Activated B cell treated with CpG ODN at 0.5 μM for 24 hours (primary cell): ENCODE results near the gene YLPM1. TPM values are rescaled to one million over a fixed set of nuclear protein-coding genes. Genes with fewer than 3 reads are reported as not detected.

Experiments
- ATAC-seq: fragments of 200-7000 bp; cut with Tn5 transposase; one replicate; pipeline ENCODE4 v1.10.0; 2021; ENCODE audit warnings: low read depth, mild to moderate bottlenecking, moderate library complexity
- CTCF ChIA-PET: fragments of 350-600 bp; sonication (Branson Sonifier 250); formaldehyde crosslinking; loops from one replicate; lab custom pipeline; 2021; ENCODE audit warnings: antibody characterized with exemption; lab: Charles Lee
- POLR2A ChIA-PET: fragments of 350-600 bp; sonication (Branson Sonifier 250); formaldehyde crosslinking; loops from one replicate; lab custom pipeline; 2021; ENCODE audit warnings: antibody characterized with exemption; lab: Charles Lee
- DNase-seq: peaks from one replicate; pipeline ENCODE4 v3.0.0; 2022
- H3K27ac Mint-ChIP-seq: one replicate; pipeline ENCODE4 v1.8.0; 2020; ENCODE audit warnings: mixed read lengths
- H3K27me3 Mint-ChIP-seq: one replicate; pipeline ENCODE4 v1.8.0; 2021; ENCODE audit warnings: mixed read lengths
- H3K36me3 Mint-ChIP-seq: one replicate; pipeline ENCODE4 v1.8.0; 2021; ENCODE audit warnings: low read depth, mixed read lengths
- H3K4me1 Mint-ChIP-seq: one replicate; pipeline ENCODE4 v1.8.0; 2021; ENCODE audit warnings: mixed read lengths
- H3K4me3 Mint-ChIP-seq: one replicate; pipeline ENCODE4 v1.8.0; 2020; ENCODE audit warnings: mild to moderate bottlenecking, mixed read lengths
- H3K9me3 Mint-ChIP-seq: one replicate; pipeline ENCODE4 v1.8.0; 2020; ENCODE audit warnings: mixed read lengths
- CTCF ChIP-seq: fragments of 200-600 bp; IDR thresholded peaks from one replicate; pipeline ENCODE4 v1.8.0; 2022; ENCODE audit warnings: antibody characterized with exemption, mild to moderate bottlenecking
- intact Hi-C: fragments of 100-400 bp; cut with micrococcal nuclease; formaldehyde crosslinking; loops from one replicate; pipeline ENCODE4 v1.15.1; 2024
- total RNA-seq: library from RNA; stranded (reverse); gene quantifications from 2 replicates; pipeline ENCODE4 v1.2.3, GENCODE V29; 2022

The YLPM1 gene
- total RNA-seq, 1 donor from 2014 or later, result 85.9 TPM

DNA sequence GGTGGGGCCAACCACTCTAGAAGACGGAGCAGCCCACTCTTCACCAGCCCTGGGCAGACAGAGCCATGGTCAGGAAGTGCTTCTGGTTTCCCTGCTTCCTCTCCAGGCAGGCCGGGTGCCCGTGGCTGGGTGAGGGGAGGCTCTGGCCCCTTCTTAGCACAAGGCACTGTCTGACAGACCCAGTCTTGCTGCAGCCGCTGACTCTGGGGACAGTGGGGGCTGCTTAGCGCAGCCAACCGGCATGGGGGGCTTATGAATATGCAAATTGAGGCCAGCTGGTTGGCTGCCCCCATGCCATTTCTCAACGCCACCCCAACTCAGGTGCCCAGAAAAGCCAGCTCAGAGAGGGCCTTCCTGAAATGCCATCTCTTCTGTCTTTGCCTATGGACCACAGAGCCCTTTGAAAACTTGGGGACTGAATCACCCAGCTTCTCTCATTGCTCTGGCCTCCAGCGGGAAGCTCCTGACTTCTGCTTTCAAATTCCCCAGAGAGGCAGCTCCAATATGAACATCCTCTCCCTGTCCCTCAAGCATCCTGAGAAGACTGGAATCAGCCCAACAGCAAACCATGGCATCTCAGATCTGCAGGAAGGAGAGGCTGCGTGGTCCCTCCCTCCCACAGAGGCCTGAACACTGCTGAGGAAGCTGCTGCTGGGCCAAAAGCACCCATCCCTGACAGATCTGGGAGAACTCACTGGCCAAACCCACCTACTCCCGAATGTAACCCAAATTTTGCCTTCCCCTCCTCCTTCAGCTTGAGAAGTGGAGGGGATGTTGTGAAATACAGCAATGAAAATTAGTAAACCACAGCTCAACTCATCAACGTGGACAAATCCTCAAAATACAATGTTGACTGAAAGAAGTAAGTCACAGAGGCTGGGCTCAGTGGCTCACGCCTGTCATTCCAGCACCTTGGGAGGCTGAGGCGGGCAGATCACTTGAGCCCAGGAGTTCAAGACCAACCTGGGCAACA is 113.1 kb downstream of the YLPM1 start, which contains the start of gene PROX2:
TSS of gene PROX2 (minus strand) at position 205 of the 973 bp plus-strand sequence. CDS start 12,311 bp downstream, outside the sequence.
- peak within 1 kb of the TSS; percentile 28 for H3K4me3 Mint-ChIP-seq
- intact Hi-C loops, result loop anchor here (2.0 kb wide), 1 partner anchor 17 kb away; no protein-coding TSS in a partner anchor
- H3K4me1 Mint-ChIP-seq, result peaks cover 26% of the 10 kb centered on the region
- no peak within 1 kb of the TSS for H3K27ac Mint-ChIP-seq
- no peaks in the 10 kb centered on the region for H3K27me3 Mint-ChIP-seq
- no peak for DNase-seq
- no peak for TF ChIP-seq CTCF
- peak; percentile 57 for ATAC-seq
- ChIA-PET CTCF (interaction anchor here (1.0 to 8.9 kb wide), 3 partner anchors 15 to 30 kb away, joined by 4 to 58 read pairs (median 15); no protein-coding TSS in a partner anchor), POLR2A (interaction anchor here (1.0 kb wide), 1 partner anchor 19 kb away, joined by 5 read pairs; no protein-coding TSS in a partner anchor)
- no peaks in the 10 kb centered on the region for H3K9me3 Mint-ChIP-seq
- no peaks in the 10 kb centered on the region for H3K36me3 Mint-ChIP-seq

- Mint-ChIP-seq H3K27ac (peak overlapping the region; percentile 32), H3K36me3 (peaks cover 19% of the 10 kb centered on the region), H3K4me1 (peaks cover 52% of the 10 kb centered on the region), H3K4me3 (peak overlapping the region; percentile 12), H3K9me3 (no peaks in the 10 kb centered on the region), H3K27me3 (no peaks in the 10 kb centered on the region)
- ATAC-seq (no peak), DNase-seq (no peak)
- POLR2A ChIA-PET, result interaction anchor here (0.6 to 0.7 kb wide), 2 partner anchors 10 to 795 kb away, joined by 5 to 9 read pairs; partner anchors contain the start of gene ALDH6A1
- intact Hi-C loops, result loop anchor here (2.0 kb wide), 4 partner anchors 25 to 387 kb away; partner anchors contain the start of genes EIF2B2, ISCA2 and NPC2
- no peak for TF ChIP-seq CTCF
- CTCF ChIA-PET, result interaction anchor here (1.4 to 8.9 kb wide), 4 partner anchors 12 to 27 kb away, joined by 3 to 58 read pairs (median 14); no protein-coding TSS in a partner anchor
These were observed 116.5 kb downstream of the YLPM1 start for GRCh38 chr14:74879427-74880182.

DNA sequence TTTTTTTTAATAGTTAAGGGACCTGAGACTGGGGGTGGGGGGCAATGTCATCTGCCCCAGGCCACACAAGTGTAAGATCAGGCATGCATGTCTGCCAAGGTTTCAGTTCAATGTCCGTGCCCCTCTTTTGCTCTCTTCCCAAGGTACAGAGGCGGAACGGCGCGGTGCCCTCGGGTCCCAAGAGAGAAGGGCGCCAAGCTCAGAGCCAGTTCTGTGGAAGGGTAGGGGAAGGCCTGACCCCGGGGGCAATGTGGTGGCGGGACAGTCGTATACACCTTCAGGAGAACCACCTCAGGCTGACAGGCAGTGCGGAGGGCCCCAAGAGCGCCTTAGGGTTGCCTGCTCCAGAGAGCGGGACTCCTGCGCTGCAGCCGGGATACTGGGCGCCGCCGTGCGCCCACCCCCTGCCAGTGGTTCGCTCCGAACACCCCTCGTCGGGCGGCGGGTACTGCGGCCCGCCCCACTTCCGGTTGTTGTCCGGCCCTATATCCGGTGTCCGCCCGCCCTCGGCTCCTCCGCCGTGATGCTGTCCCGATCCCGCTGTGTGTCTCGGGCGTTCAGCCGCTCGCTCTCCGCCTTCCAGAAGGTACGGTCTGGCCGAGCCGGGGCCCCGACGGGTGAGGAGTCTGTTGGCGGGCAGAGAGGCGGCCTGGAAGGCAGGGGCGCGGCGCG is 118.5 kb downstream of the YLPM1 start, which contains the start of gene DLST:
TSS of gene DLST (plus strand) at position 486 of the 672 bp plus-strand sequence. CDS start at position 524, 38 bp downstream.
- intact Hi-C loops, result loop anchor here (1.0 to 2.0 kb wide), 8 partner anchors 23 to 780 kb away; partner anchors contain the start of genes ABCD4, EIF2B2, ISCA2 and NPC2
- Mint-ChIP-seq H3K4me3 (peak within 1 kb of the TSS; percentile 99), H3K4me1 (peaks cover 53% of the 10 kb centered on the region), H3K36me3 (peaks cover 36% of the 10 kb centered on the region), H3K27me3 (no peaks in the 10 kb centered on the region), H3K27ac (peak within 1 kb of the TSS; percentile 97), H3K9me3 (no peaks in the 10 kb centered on the region)
- ATAC-seq (peak; percentile 86), DNase-seq (peak; percentile 88)
- ChIA-PET CTCF (interaction anchor here (0.8 to 8.9 kb wide), 4 partner anchors 21 to 118 kb away, joined by 4 to 58 read pairs (median 10); no protein-coding TSS in a partner anchor), POLR2A (interaction anchor here (0.5 to 2.5 kb wide), 8 partner anchors 12 to 641 kb away, joined by 3 to 15 read pairs (median 4); partner anchors contain the start of gene BATF)
- no peak for TF ChIP-seq CTCF

DNA sequence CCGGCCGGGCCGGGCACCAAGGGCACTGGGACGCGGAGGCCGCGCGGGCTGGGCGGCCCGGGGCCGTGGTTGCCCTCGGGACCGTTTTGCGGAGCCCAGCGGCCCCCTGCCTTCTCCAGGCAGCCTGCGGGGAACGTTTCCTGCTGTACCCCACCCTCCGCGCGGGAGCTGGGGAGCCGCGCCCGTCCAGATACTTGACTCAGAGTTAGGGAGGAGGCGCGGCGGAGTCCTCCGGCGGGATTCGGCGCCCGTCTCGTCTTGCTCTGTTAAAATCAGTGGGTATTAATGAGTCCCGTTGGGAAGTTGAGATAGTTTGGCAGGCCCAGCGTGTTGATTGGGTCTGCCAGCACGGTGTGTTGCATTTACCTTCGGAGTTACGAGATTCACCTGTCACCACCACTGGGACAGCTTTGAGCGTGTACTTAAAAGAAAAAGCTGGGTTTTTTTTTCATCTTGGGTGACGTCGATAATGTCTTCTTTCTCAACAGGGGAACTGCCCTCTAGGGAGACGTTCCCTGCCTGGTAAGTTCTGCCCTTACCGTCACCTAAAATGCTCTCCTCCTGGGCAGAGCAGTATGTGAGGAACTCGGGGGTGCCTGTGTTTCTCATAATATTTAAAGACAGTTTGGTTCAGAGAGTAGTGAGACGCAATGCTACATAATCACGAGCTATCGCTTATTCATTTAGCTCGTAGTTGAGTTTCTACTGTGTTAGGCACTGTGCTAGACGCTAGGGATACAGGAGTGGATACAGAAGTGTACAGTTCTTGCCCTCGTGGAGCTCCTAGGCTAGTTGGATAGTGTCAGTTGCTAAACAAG is 119.2 kb downstream of the YLPM1 start:
- Mint-ChIP-seq H3K27me3 (no peaks in the 10 kb centered on the region), H3K4me3 (peak overlapping the region; percentile 99), H3K36me3 (peaks cover 36% of the 10 kb centered on the region), H3K9me3 (no peaks in the 10 kb centered on the region), H3K27ac (peak overlapping the region; percentile 97), H3K4me1 (peaks cover 51% of the 10 kb centered on the region)
- intact Hi-C loops, result no loop called here
- TF ChIP-seq CTCF, result no peak
- DNase-seq (no peak), ATAC-seq (peak; percentile 45)
- CTCF ChIA-PET, result interaction anchor here (2.0 to 8.9 kb wide), 2 partner anchors 22 to 24 kb away, joined by 8 to 58 read pairs; no protein-coding TSS in a partner anchor
- POLR2A ChIA-PET, result interaction anchor here (0.6 to 2.5 kb wide), 8 partner anchors 11 to 1636 kb away, joined by 3 to 15 read pairs (median 6); partner anchors contain the start of genes BATF and NEK9
